Fibroblast of lung (primary cell): ENCODE measurements around the gene IL32.

Experiments used
- CTCF ChIP-seq, 2 donors: IDR thresholded peaks in 1 of 2; conservative IDR thresholded peaks in 1 of 2; 1 replicate in 1 of 2; 2 replicates in 1 of 2; pipeline ENCODE4 v1.5.1; 2011 to 2012; ENCODE audit warnings: low read length in 2 of 2, control low read depth in 1 of 2, inconsistent platforms in 1 of 2, low read depth in 1 of 2, mild to moderate bottlenecking in 1 of 2
- EZH2 ChIP-seq: IDR thresholded peaks from 2 replicates; pipeline ENCODE4 v1.5.1; 2012; ENCODE audit warnings: low read length, control low read depth, mild to moderate bottlenecking; ENCODE audit errors: missing control alignments

- TF ChIP-seq CTCF (conservative IDR thresholded peaks at IDR 0.05 in 1 of 2, IDR thresholded peaks at IDR 0.05 in 1 of 2; ENCODE audit: low read depth in 1 of 2, low read length in 2 of 2) (no peak), EZH2 (no peak)
Observed at GRCh38 chr16:3044708-3045107, 20.7 kb upstream of the IL32 start.
